ENCODE measurements around the gene PCDHB7. TPM values are rescaled to one million over a fixed set of nuclear protein-coding genes. Genes with fewer than 3 reads are reported as not detected.
A peak's percentile ranks its signal among the peaks of the same experiment; 100 is the strongest.
"Not testable (repeated sequence)": the region's sequence is repeated elsewhere in the genome, so short reads cannot be mapped to it uniquely, and the experiment has no call there.

The PCDHB7 gene
- total RNA-seq, 1 donor: 2.2 TPM

DNA sequence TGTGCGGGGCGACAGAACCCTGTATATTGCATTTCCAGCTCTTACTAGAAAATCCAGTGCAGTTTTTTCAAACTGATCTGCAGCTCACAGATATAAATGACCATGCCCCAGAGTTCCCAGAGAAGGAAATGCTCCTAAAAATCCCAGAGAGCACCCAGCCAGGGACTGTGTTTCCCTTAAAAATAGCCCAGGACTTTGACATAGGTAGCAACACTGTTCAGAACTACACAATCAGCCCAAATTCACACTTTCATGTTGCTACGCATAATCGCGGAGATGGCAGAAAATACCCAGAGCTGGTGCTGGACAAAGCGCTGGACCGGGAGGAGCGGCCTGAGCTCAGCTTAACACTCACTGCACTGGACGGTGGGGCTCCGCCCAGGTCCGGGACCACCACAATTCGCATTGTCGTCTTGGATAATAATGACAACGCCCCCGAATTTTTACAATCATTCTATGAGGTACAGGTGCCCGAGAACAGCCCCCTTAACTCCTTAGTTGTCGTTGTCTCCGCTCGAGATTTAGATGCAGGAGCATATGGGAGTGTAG lies 36.7 kb upstream of the PCDHB7 start:
- no peaks in the 10 kb centered on the region for H3K36me3 ChIP-seq (ENCODE audit: insufficient read depth, low read length)
- peak overlapping the region; percentile 66 for H3K4me2 ChIP-seq (ENCODE audit: insufficient read depth, low read length)
- no peak for DNase-seq (ENCODE audit: insufficient read length, low spot score, missing footprints)
- H3K79me2 ChIP-seq (ENCODE audit: insufficient read depth, low read length): no peaks in the 10 kb centered on the region
- TF ChIP-seq, protein P1, sequence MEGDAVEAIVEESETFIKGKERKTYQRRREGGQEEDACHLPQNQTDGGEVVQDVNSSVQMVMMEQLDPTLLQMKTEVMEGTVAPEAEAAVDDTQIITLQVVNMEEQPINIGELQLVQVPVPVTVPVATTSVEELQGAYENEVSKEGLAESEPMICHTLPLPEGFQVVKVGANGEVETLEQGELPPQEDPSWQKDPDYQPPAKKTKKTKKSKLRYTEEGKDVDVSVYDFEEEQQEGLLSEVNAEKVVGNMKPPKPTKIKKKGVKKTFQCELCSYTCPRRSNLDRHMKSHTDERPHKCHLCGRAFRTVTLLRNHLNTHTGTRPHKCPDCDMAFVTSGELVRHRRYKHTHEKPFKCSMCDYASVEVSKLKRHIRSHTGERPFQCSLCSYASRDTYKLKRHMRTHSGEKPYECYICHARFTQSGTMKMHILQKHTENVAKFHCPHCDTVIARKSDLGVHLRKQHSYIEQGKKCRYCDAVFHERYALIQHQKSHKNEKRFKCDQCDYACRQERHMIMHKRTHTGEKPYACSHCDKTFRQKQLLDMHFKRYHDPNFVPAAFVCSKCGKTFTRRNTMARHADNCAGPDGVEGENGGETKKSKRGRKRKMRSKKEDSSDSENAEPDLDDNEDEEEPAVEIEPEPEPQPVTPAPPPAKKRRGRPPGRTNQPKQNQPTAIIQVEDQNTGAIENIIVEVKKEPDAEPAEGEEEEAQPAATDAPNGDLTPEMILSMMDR (IDR thresholded peaks at IDR 0.05; ENCODE audit: extremely low read depth, low read depth, low read length): no peak
- no peaks in the 10 kb centered on the region for H4K20me1 ChIP-seq (ENCODE audit: insufficient read depth, low read length)
- H3K4me1 ChIP-seq (ENCODE audit: insufficient read depth, low read length): no peaks in the 10 kb centered on the region
- H3K27me3 ChIP-seq (ENCODE audit: insufficient read depth, low read length): no peaks in the 10 kb centered on the region
- H3K27ac ChIP-seq (ENCODE audit: low read depth, low read length): no peak overlapping the region
- H3K4me3 ChIP-seq (ENCODE audit: insufficient read depth, low read length): peak overlapping the region; percentile 67
- H3K9me3 ChIP-seq (ENCODE audit: low read depth, low read length): no peaks in the 10 kb centered on the region
- H2AFZ ChIP-seq (ENCODE audit: low read length): no peak overlapping the region

DNA sequence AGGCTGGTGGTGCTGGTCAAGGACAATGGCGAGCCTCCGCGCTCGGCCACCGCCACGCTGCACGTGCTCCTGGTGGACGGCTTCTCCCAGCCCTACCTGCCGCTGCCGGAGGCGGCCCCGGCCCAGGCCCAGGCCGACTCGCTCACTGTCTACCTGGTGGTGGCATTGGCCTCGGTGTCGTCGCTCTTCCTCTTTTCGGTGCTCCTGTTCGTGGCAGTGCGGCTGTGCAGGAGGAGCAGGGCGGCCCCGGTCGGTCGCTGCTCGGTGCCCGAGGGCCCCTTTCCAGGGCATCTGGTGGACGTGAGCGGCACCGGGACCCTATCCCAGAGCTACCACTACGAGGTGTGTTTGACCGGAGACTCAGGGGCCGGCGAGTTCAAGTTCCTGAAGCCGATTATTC lies 35.1 kb upstream of the PCDHB7 start:
- DNase-seq (ENCODE audit: insufficient read length, low spot score, missing footprints); H2AFZ ChIP-seq (ENCODE audit: low read length); H3K4me2 ChIP-seq (ENCODE audit: insufficient read depth, low read length): not testable (repeated sequence)

DNA sequence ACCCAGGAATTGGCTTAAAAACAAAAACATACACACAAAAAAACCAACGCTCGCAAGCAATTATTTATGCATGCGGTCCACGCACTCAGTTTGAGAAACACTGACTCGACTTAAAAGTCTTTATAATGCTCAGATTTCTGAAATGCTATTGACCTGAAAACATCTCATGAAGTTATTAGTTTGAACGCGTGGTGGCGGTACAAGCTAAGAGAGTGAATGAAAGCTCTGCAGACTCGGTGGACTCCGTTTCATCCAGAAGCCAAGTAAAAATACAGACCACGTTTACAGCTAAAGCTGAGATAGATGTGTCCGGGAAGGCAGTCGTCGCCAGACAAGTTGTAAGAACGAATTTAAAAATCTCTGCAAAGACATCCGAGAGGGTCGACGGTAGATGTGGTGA lies 22.6 kb upstream of the PCDHB7 start, which contains the start of gene PCDHB6:
Gene PCDHB6 (plus strand): TSS at position 246 of the 400 bp plus-strand sequence. CDS start 201 bp downstream, outside the sequence.
- no peaks in the 10 kb centered on the region for H3K9me3 ChIP-seq (ENCODE audit: low read depth, low read length)
- H3K4me2 ChIP-seq (ENCODE audit: insufficient read depth, low read length): peak within 1 kb of the TSS; percentile 64
- no peaks in the 10 kb centered on the region for H3K36me3 ChIP-seq (ENCODE audit: insufficient read depth, low read length)
- no peaks in the 10 kb centered on the region for H3K27me3 ChIP-seq (ENCODE audit: insufficient read depth, low read length)
- DNase-seq (ENCODE audit: insufficient read length, low spot score, missing footprints): no peak
- peak within 1 kb of the TSS; percentile 45 for H3K4me3 ChIP-seq (ENCODE audit: insufficient read depth, low read length)
- H2AFZ ChIP-seq (ENCODE audit: low read length): peak within 1 kb of the TSS; percentile 41
- TF ChIP-seq, protein P1 (IDR thresholded peaks at IDR 0.05; ENCODE audit: extremely low read depth, low read depth, low read length): peak; percentile 43
- no peak within 1 kb of the TSS for H3K27ac ChIP-seq (ENCODE audit: low read depth, low read length)
- no peaks in the 10 kb centered on the region for H3K4me1 ChIP-seq (ENCODE audit: insufficient read depth, low read length)
- H4K20me1 ChIP-seq (ENCODE audit: insufficient read depth, low read length): no peaks in the 10 kb centered on the region
- H3K79me2 ChIP-seq (ENCODE audit: insufficient read depth, low read length): no peaks in the 10 kb centered on the region

More for the DNA sequence above, 35.1 kb upstream of the PCDHB7 start:
- not testable (repeated sequence) for H4K20me1 ChIP-seq (ENCODE audit: insufficient read depth, low read length); H3K9me3 ChIP-seq (ENCODE audit: low read depth, low read length); H3K79me2 ChIP-seq (ENCODE audit: insufficient read depth, low read length); H3K4me3 ChIP-seq (ENCODE audit: insufficient read depth, low read length); H3K27me3 ChIP-seq (ENCODE audit: insufficient read depth, low read length); H3K36me3 ChIP-seq (ENCODE audit: insufficient read depth, low read length); H3K27ac ChIP-seq (ENCODE audit: low read depth, low read length); H3K4me1 ChIP-seq (ENCODE audit: insufficient read depth, low read length)

DNA sequence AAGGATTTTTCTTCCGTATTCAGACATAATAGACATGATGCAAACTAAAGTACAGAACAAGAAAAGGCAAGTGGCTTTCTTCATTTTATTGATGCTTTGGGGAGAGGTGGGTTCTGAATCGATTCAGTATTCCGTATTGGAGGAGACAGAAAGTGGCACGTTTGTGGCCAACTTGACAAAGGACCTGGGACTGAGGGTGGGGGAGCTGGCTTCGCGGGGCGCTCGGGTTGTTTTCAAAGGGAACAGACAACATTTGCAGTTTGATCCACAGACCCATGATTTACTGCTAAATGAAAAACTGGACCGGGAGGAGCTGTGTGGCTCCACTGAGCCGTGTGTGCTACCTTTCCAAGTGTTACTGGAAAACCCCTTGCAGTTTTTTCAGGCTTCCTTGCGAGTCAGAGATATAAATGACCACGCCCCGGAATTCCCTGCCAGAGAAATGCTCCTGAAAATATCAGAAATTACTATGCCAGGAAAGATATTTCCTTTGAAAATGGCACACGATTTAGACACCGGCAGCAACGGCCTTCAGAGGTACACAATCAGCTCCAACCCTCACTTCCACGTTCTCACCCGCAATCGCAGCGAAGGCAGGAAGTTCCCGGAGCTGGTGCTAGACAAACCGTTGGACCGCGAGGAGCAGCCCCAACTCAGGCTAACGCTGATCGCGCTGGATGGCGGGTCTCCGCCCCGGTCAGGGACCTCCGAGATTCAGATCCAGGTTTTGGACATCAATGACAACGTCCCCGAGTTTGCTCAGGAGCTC lies 22.0 kb upstream of the PCDHB7 start:
- H3K4me1 ChIP-seq (ENCODE audit: insufficient read depth, low read length): no peaks in the 10 kb centered on the region
- peak overlapping the region; percentile 64 for H3K4me2 ChIP-seq (ENCODE audit: insufficient read depth, low read length)
- H2AFZ ChIP-seq (ENCODE audit: low read length): peak overlapping the region; percentile 41
- no peak for DNase-seq (ENCODE audit: insufficient read length, low spot score, missing footprints)
- H3K27ac ChIP-seq (ENCODE audit: low read depth, low read length): no peak overlapping the region
- TF ChIP-seq, protein P1 (IDR thresholded peaks at IDR 0.05; ENCODE audit: extremely low read depth, low read depth, low read length): no peak
- peak overlapping the region; percentile 45 for H3K4me3 ChIP-seq (ENCODE audit: insufficient read depth, low read length)
- no peaks in the 10 kb centered on the region for H4K20me1 ChIP-seq (ENCODE audit: insufficient read depth, low read length)
- no peaks in the 10 kb centered on the region for H3K79me2 ChIP-seq (ENCODE audit: insufficient read depth, low read length)
- no peaks in the 10 kb centered on the region for H3K27me3 ChIP-seq (ENCODE audit: insufficient read depth, low read length)
- H3K36me3 ChIP-seq (ENCODE audit: insufficient read depth, low read length): no peaks in the 10 kb centered on the region
- no peaks in the 10 kb centered on the region for H3K9me3 ChIP-seq (ENCODE audit: low read depth, low read length)

Measured in osteoblast (primary cell).